NCI-H1930 (cell line): Measurements from ENCODE around the gene NMNAT2.
"Not testable (repeated sequence)": the region's sequence is repeated elsewhere in the genome, so short reads cannot be mapped to it uniquely, and the experiment has no call there.

ENCODE experiments used
- DNase-seq, 2 experiments: peaks; one replicate each; lab custom pipeline; 2025; lab: John Stamatoyannopoulos, UW

The NMNAT2 gene

DNA sequence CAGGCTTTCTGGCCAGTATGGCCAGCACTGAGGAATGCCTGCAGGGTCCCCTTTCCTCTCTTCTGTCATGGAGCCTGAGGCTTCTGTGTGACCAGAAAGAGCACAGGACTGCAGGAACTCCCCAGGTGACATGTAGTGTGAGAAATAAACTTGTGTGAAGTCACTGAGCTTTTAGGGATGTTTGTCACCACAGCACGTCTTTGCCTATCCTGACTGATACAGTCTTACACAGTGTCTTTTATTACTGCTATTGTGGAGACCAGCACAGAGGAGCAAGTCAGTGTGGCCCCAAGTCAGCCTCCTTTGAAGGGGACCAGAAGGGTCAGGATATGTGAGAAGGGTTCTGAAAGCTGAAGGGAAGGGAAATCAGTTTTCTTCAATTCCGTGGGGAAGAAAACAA is 129.6 kb downstream of the NMNAT2 start:
- DNase-seq = no peak

DNA sequence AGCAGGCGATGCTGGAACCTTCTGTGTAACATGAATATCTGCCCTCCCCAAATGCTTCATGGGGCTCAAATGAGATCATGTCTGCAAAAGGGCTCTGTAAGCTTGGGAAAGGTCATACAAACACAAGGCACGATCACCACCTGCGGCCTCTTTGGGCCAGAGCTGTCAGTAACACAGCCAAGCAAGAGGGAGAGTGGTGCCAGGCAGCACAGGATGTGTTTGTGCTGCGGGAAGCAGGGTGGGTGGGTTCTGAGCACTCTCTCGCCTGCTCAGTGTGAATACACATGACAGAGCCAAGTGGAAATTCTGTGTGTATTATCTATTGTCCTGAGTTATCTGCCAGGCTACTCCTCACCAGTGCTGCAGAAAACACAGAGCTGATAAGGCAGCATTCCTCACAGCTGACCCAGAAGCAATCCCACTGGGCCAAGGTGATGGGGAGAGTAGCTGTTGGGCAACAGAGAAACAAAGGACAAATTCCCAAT is 130.9 kb downstream of the NMNAT2 start:
- DNase-seq = no peak

DNA sequence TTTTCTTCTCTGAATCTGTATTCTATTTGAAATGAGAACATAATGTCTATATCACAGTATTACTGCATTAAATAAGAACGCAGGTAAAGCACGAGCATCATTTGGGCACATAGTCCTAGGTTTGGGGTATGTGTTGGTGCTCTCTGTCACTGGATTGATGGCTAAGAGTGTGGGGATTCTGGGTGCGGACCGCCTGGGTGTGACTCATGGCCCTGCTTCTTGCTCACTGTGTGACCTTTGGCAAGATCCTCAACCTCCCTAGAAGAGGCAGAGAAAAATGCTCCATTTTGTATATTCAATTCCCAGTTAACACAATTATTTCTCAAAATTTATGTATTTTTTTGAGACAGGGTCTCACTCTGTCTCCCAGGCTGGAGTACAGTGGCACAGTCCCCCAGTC is 132.4 kb downstream of the NMNAT2 start:
- DNase-seq = no peak

- DNase-seq = no peak
Observed at GRCh38 chr1:183285256-183285655, 132.9 kb downstream of the NMNAT2 start.

- DNase-seq = no peak
Observed at GRCh38 chr1:183284086-183284485, 134.1 kb downstream of the NMNAT2 start.

DNA sequence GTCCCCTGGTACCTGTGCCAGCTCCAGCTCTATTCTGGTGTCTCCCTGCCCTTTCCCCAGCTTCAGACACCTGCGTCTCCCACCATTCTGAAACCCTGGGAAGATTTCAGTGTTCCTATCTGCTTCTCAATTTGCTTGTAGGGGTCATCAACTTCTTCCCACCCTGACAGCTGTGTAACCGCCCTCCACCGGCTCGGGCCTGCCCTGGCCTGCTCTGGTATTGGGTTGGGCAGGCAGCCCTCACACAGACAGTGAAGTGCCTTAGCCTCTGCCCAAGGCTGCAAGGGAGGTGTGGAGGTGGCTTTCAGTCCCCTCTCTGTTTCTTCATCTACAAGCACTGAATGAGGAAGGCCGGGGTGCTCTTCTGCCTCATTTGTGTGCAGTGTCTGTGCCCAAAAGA is 134.9 kb downstream of the NMNAT2 start:
- no peak for DNase-seq

DNA sequence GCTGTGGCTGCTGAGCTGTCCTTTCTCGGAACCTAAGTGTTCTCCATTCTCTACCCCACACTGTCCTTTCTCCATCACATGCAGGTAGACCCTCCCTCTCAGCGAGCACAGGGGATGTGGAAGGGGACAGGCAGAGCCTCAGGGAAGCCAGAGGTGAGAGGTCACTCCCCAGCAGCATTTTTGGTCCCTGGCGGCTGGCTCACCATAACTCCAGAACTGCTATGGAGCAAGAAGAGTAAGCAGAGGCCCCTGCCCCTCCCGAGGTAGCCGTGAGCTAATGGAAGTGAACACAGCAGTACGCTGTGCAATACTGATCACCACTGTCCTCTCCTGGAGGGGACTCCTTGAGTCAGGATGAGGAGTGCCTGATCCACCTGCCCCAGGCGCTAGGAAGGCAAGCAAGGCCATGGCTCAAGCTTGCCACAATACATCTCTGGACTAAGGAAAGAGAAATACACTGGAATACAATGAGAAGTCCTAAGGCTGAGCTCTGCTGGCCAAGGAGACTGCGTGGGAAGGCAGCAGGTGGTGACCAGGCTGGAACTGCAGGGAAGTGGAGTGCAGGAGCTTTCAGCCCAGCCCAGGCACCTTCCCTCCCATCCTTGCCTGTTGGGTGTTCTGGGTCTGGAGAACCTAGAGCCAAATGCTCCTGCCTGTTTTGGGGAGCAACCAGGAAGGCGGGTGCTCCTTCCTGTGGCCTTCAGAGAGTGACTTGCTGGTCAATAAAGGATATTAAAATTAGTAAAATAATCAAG is 135.9 kb downstream of the NMNAT2 start:
- no peak for DNase-seq

GRCh38 chr1:183281553-183282091 is 136.6 kb downstream of the NMNAT2 start:
- peak; percentile 63 to 65 for DNase-seq

DNA sequence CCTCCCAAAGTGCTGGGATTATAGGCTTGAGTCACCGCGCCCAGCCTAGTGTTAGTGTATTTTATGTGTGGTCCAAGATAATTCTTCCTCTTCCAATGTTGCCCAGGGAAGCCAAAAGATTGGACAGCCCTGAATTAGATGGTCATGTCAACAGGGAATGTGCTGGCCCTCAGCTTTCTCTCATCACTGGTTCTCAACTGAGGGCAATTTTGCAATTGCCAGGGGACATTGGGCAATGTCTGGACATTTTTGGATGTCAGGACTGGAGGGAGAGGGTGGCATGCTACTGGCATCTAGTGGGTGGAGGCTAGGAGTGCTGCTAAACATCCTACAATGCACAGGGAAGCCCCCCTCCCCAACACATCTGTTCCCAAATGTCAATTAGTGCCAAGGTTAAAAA is 137.1 kb downstream of the NMNAT2 start:
- no peak for DNase-seq

- no peak for DNase-seq
Observed at GRCh38 chr1:183279835-183280234, 138.3 kb downstream of the NMNAT2 start.

- no peak for DNase-seq
Observed at GRCh38 chr1:183278739-183279591, 139.2 kb downstream of the NMNAT2 start.

DNA sequence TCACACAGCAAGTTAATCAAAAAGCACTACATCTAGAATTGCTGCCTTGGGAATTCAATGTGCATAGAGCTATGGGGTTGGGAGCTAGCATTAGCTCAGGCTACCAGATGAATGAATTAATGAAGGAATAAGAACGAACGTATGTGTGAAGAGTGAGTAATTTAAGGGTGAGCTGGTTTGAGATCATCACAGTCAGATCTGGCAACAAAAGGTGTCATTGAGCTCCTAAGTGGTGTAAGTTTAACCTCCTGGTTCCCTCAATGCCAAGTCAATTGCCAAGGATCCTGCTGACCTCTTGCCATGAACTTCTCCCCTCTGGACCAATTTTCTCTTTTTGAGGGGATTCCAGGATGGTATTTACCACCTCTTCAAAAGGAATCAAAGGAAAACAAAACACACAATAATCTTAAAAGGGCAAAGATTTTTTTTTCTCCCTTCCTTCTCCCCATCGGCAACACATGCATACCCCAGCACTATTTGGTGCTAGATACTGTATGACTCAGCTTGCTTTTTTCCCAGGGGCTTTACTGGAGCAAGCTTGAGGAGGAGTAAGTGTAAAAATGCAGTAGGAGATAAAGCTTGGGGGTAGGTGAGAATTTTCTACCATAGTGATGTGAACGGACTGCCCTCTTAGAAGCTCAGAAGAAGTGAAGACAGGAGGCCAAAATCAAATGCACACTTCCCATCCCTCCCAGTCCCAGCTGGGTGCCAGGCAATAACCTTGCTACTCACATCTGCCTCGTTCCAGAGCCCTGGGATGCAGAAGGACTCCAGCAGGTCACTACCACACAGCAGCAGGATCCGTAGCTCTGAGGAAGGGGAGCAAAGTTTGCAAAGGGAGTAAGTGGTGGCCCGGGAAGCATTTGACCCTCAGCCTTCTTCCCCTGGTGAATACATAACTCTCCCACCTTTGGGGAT is 140.1 kb downstream of the NMNAT2 start:
- DNase-seq = no peak

- no peak for DNase-seq
Observed at GRCh38 chr1:183276386-183277080, 141.6 kb downstream of the NMNAT2 start.

- no peak for DNase-seq
Observed at GRCh38 chr1:183275322-183275721, 142.9 kb downstream of the NMNAT2 start.

DNA sequence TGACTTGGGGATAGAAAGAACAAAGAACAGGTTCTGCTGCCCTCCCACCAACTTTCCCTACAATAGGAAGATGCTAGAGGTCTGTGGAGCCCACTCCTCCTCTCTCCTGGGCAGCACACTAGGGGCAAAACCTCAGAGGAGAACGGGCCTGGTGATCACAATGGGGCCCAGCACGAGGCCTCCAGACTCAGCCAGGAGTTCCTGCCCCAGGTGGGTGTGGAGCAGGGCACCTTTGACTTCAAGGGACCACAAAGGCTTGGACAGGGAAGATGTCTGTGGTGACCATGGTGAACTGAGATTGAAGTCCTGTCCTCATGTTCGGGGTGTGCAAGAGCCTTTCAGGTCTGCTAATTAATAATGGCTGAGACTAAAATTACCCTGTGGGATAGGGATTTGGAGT is 143.3 kb downstream of the NMNAT2 start:
- no peak for DNase-seq

DNA sequence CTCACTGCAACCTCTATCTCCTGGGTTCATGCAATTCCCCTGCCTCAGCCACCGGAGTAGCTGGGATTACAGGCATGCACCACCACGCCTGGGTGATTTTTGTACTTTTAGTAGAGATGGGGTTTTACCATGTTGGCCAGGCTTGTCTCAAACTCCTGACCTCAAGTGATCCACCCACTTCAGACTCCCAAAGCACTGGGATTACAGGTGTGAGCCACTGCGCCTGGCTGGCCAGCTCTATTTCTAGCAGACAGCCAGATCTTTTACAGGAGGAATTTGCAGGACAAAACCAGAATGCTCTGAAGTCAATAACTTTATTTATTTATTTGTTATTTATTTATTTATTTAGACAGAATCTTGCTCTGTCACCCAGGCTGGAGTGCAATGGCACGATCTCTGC is 144.2 kb downstream of the NMNAT2 start:
- not testable (repeated sequence) for DNase-seq

- DNase-seq = no peak
Observed at GRCh38 chr1:183273300-183273699, 144.9 kb downstream of the NMNAT2 start.

DNA sequence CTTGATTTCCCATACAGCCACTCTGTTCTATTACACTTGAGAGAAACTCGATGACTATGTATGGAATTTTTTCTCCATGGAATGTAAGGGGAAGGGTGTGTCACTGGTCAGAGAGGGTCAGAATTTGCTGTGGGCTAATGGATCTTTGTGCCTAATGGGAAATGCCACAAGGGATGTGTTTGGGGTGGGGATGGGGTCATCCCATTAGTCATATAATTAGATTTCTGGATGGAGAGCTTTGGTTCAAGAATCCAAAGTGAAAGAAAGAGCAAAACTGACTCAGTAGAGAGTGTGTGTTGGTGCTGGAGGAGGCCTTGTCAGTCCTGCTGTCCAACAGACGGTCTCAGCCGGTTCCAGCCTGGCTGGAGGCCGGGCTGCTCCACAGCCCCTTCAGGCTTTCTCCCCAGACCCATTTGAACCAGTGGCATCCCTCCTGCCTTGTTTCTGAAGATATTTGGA is 145.8 kb downstream of the NMNAT2 start:
- no peak for DNase-seq

- no peak for DNase-seq
Observed at GRCh38 chr1:183270541-183271141, 147.5 kb downstream of the NMNAT2 start.

GRCh38 chr1:183267646-183268431 is 150.3 kb downstream of the NMNAT2 start:
- no peak for DNase-seq
